Neural cell (in vitro differentiated cells): ENCODE results near the gene HK2. TPM values are rescaled to one million over a fixed set of nuclear protein-coding genes. Genes with fewer than 3 reads are reported as not detected.

Experiments used
- H2AFZ ChIP-seq: fragments of 200-600, 300-800 bp; sonication (generic), shearing (Covaris generic); 2 replicates; pipeline ENCODE4 v1.6.0; 2014; ENCODE audit warnings: low read depth, mild to moderate bottlenecking, antibody characterized with exemption, low read length, moderate library complexity
- H3F3A ChIP-seq: fragments of 200-600 bp; shearing (Covaris generic); 2 replicates; pipeline ENCODE4 v1.6.1; 2016; ENCODE audit warnings: mild to moderate bottlenecking, moderate library complexity, mixed read lengths, antibody characterized with exemption, low read length; ENCODE audit not compliant: insufficient read depth, poor library complexity, severe bottlenecking
- H3K27ac ChIP-seq: fragments of 200-600, 300-800 bp; sonication (generic), shearing (Covaris generic); 2 replicates; pipeline ENCODE4 v1.5.1; 2014; ENCODE audit warnings: mild to moderate bottlenecking, low read length, moderate library complexity
- H3K27me3 ChIP-seq: fragments of 300-800, 200-600 bp; sonication (generic), shearing (Covaris generic); 2 replicates; pipeline ENCODE4 v1.6.0; 2014; ENCODE audit warnings: mild to moderate bottlenecking, low read depth, low read length, moderate library complexity; ENCODE audit not compliant: insufficient read depth
- H3K36me3 ChIP-seq: fragments of 300-800, 200-600 bp; sonication (generic), shearing (Covaris generic); 2 replicates; pipeline ENCODE4 v1.5.1; 2014; ENCODE audit warnings: mild to moderate bottlenecking, antibody characterized with exemption, low read length, moderate library complexity; ENCODE audit not compliant: insufficient read depth
- H3K4me2 ChIP-seq: fragments of 300-800, 200-600 bp; sonication (generic), shearing (Covaris generic); 2 replicates; pipeline ENCODE4 v1.6.0; 2014; ENCODE audit warnings: mild to moderate bottlenecking, low read length
- H3K4me3 ChIP-seq: fragments of 300-800, 200-600 bp; sonication (generic), shearing (Covaris generic); 2 replicates; pipeline ENCODE4 v1.5.1; 2014; ENCODE audit warnings: mild to moderate bottlenecking, low read length, moderate library complexity
- H3K79me2 ChIP-seq: fragments of 200-600 bp; shearing (Covaris generic); replicated peaks from 2 replicates; pipeline ENCODE4 v1.6.0; 2014; ENCODE audit warnings: mild to moderate bottlenecking, low read length, moderate library complexity; ENCODE audit not compliant: insufficient read depth
- H3K9ac ChIP-seq: fragments of 300-800, 200-600 bp; sonication (generic), shearing (Covaris generic); 2 replicates; pipeline ENCODE4 v1.6.1; 2016; ENCODE audit warnings: mild to moderate bottlenecking, low read length, mixed read lengths
- H3K9me2 ChIP-seq: fragments of 200-600 bp; shearing (Covaris generic); 2 replicates; pipeline ENCODE4 v1.6.1; 2016; ENCODE audit warnings: mild to moderate bottlenecking, low read length, mixed read lengths; ENCODE audit not compliant: insufficient read depth
- H3K9me3 ChIP-seq: fragments of 200-600, 300-800 bp; sonication (generic), shearing (Covaris generic); 2 replicates; pipeline ENCODE4 v1.6.1; 2016; ENCODE audit warnings: mild to moderate bottlenecking, mixed run types, low read length, moderate library complexity, mixed read lengths
- H4K20me1 ChIP-seq: fragments of 200-600 bp; shearing (Covaris generic); 2 replicates; pipeline ENCODE4 v1.6.1; 2016; ENCODE audit warnings: mild to moderate bottlenecking, mixed run types; ENCODE audit not compliant: insufficient read depth
- EP300 ChIP-seq: fragments of 450-650 bp; conservative IDR thresholded peaks from 2 replicates; pipeline ENCODE4 v1.6.1; 2014; ENCODE audit warnings: antibody characterized with exemption, mild to moderate bottlenecking, moderate library complexity; ENCODE audit not compliant: poor library complexity, severe bottlenecking
- EZH2 ChIP-seq: fragments of 200-600, 300-800 bp; shearing (Covaris generic), sonication (generic); IDR thresholded peaks from 2 replicates; pipeline ENCODE4 v1.6.1; 2014; ENCODE audit warnings: antibody characterized with exemption, low read length, borderline replicate concordance, mild to moderate bottlenecking; ENCODE audit not compliant: insufficient read depth, poor library complexity, severe bottlenecking
- MXI1 ChIP-seq: fragments of 450-650 bp; conservative IDR thresholded peaks from 2 replicates; pipeline ENCODE4 v1.6.1; 2014; ENCODE audit warnings: antibody characterized with exemption, mild to moderate bottlenecking; ENCODE audit not compliant: poor library complexity, severe bottlenecking
- RAD21 ChIP-seq: fragments of 450-650 bp; conservative IDR thresholded peaks from 2 replicates; pipeline ENCODE4 v1.6.1; 2014; ENCODE audit warnings: antibody characterized with exemption, mild to moderate bottlenecking, moderate library complexity
- SMC3 ChIP-seq: fragments of 450-650 bp; conservative IDR thresholded peaks from 2 replicates; pipeline ENCODE4 v1.6.1; 2014; ENCODE audit warnings: antibody characterized with exemption, mild to moderate bottlenecking, moderate library complexity; ENCODE audit not compliant: poor library complexity
- TAF1 ChIP-seq: IDR thresholded peaks from 2 replicates; pipeline ENCODE4 v1.6.1; 2012; ENCODE audit warnings: low read depth
- polyA plus RNA-seq: library from polyadenylated mRNA; depleted of rRNA; stranded (reverse); fragments of >200 nt; gene quantifications from 2 replicates; pipeline ENCODE4 v1.2.3, GENCODE V29; 2014
- TF ChIP-seq, protein P1 (sequence below): fragments of 450-650 bp; IDR thresholded peaks from 2 replicates; pipeline ENCODE4 v1.5.1; 2014; ENCODE audit warnings: antibody characterized with exemption, mild to moderate bottlenecking, moderate library complexity; ENCODE audit not compliant: poor library complexity, severe bottlenecking

HK2 gene
- polyA plus RNA-seq, 1 donor from 2014 or later: 0.47 TPM

DNA sequence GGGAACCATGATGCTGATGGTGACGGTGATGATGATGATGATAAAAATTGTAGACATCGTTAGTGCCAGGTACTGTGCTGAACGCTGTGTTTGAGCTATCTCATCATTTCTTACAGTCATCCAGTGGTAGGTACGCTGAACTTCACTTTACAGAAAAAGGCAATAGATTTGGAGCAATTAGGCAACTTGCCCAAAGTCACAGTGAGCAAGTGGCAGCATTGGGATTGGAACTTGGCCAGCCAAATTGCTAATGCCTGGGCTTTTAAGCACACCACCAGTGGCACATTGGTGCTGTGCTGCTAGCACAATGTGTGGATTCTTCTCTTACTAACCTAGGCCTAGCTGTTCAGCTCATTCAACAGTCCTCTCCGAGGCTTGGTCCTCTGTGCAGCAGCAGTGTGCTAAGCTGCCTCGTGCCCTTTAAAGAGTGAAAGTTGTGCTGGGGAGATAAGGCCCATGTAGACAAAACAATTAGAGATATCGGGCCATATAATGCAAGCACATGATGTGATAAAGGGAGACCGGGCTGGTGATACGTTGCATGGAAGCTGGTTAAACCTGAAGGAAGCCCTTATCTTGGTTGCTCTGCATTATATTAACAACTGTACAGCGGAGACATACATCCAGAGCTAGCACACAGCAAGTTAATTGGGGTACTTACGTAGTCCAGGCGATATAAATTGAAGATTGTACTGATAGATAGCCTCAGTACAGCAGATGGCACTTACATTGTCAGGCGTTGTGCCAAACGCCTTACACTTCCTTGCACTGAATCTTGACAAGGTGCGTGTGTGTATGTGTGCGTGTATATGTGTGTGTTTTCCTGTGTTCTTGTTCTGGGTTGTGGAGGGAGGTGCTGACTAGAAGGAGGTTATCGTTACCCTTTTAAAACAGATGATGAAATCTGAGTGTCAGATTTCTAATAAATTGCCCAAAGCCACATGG, 28.4 kb downstream of the HK2 start:
- Histone ChIP-seq H3K4me3 (no peak overlapping the region), H3K4me2 (no peak overlapping the region), H3F3A (no peaks in the 10 kb centered on the region), H3K36me3 (no peaks in the 10 kb centered on the region), H3K9me3 (no peaks in the 10 kb centered on the region), H3K27me3 (no peaks in the 10 kb centered on the region), H2AFZ (no peak overlapping the region), H3K27ac (no peak overlapping the region), H3K79me2 (no peaks in the 10 kb centered on the region), H4K20me1 (no peaks in the 10 kb centered on the region), H3K9ac (no peak overlapping the region), H3K9me2 (no peaks in the 10 kb centered on the region)
- TF ChIP-seq EZH2 (no peak), SMC3 (no peak), EP300 (no peak), MXI1 (no peak), TAF1 (no peak)
- TF ChIP-seq, protein P1, sequence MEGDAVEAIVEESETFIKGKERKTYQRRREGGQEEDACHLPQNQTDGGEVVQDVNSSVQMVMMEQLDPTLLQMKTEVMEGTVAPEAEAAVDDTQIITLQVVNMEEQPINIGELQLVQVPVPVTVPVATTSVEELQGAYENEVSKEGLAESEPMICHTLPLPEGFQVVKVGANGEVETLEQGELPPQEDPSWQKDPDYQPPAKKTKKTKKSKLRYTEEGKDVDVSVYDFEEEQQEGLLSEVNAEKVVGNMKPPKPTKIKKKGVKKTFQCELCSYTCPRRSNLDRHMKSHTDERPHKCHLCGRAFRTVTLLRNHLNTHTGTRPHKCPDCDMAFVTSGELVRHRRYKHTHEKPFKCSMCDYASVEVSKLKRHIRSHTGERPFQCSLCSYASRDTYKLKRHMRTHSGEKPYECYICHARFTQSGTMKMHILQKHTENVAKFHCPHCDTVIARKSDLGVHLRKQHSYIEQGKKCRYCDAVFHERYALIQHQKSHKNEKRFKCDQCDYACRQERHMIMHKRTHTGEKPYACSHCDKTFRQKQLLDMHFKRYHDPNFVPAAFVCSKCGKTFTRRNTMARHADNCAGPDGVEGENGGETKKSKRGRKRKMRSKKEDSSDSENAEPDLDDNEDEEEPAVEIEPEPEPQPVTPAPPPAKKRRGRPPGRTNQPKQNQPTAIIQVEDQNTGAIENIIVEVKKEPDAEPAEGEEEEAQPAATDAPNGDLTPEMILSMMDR: no peak

DNA sequence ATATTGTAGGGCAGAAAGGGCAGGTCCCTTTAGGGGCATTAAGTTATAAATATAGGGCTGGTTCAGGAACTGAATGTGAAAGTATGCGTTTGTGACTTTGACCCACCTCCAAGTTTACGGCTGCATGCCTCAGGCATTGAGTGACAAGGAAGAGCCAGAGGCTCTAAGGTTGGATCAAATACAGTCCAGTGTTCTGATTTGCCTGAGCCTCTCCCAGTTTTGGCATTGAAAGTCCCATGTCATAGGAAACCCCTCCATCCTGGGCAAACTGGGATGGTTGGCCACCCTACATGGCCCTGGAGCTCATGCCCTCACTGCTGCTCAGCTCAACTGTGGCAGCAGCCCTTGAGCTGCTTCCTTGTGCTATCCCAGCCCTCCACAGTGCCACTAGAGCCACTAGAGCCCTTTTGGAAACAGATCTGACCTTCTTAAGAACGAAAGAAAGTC, 29.9 kb downstream of the HK2 start:
- no peaks in the 10 kb centered on the region for H4K20me1 ChIP-seq
- H3F3A ChIP-seq: no peaks in the 10 kb centered on the region
- no peaks in the 10 kb centered on the region for H3K9me3 ChIP-seq
- H3K4me2 ChIP-seq: no peak overlapping the region
- H3K36me3 ChIP-seq: no peaks in the 10 kb centered on the region
- no peaks in the 10 kb centered on the region for H3K9me2 ChIP-seq
- no peak for TF ChIP-seq EZH2
- TF ChIP-seq, protein P1: no peak
- no peak for TF ChIP-seq RAD21
- TF ChIP-seq EP300: no peak
- H3K9ac ChIP-seq: no peak overlapping the region
- no peak overlapping the region for H2AFZ ChIP-seq
- no peaks in the 10 kb centered on the region for H3K79me2 ChIP-seq
- no peak overlapping the region for H3K4me3 ChIP-seq
- H3K27me3 ChIP-seq: no peaks in the 10 kb centered on the region
- H3K27ac ChIP-seq: no peak overlapping the region
